C4-2B (cell line): Measurements from ENCODE around the gene SURF1.

ENCODE experiments used
- H3K27ac ChIP-seq: fragments of 450-650 bp; 2 replicates; pipeline ENCODE4 v1.5.1; 2017
- ZFX ChIP-seq: fragments of 450-650 bp; IDR thresholded peaks from 2 replicates; pipeline ENCODE4 v1.6.1; 2017
- TF ChIP-seq, protein P1 (sequence below): fragments of 450-650 bp; conservative IDR thresholded peaks from 2 replicates; pipeline ENCODE4 v1.5.1; 2017; ENCODE audit warnings: mild to moderate bottlenecking

The SURF1 gene

DNA sequence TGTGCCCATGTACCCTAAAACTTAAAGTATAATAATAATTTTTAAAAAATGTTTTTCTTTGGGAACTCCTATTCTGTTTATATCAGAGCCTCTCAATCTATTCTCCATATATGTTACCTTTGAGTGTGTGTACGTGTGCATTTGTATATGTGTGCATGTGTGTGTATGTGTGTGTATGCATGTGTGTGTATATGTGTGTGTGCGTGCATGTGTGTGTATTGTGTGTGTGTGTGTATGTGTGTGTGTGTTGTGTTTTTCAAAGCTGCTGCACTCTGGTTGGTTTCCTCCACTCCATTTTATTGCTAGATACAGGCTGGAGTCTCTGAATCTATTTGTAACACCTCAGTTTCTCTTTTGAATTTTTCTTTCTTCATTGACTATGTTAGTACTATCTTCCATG lies 40.3 kb downstream of the SURF1 start:
- no peak for TF ChIP-seq ZFX
- TF ChIP-seq, protein P1, sequence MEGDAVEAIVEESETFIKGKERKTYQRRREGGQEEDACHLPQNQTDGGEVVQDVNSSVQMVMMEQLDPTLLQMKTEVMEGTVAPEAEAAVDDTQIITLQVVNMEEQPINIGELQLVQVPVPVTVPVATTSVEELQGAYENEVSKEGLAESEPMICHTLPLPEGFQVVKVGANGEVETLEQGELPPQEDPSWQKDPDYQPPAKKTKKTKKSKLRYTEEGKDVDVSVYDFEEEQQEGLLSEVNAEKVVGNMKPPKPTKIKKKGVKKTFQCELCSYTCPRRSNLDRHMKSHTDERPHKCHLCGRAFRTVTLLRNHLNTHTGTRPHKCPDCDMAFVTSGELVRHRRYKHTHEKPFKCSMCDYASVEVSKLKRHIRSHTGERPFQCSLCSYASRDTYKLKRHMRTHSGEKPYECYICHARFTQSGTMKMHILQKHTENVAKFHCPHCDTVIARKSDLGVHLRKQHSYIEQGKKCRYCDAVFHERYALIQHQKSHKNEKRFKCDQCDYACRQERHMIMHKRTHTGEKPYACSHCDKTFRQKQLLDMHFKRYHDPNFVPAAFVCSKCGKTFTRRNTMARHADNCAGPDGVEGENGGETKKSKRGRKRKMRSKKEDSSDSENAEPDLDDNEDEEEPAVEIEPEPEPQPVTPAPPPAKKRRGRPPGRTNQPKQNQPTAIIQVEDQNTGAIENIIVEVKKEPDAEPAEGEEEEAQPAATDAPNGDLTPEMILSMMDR, result no peak
- H3K27ac ChIP-seq, result no peak overlapping the region

DNA sequence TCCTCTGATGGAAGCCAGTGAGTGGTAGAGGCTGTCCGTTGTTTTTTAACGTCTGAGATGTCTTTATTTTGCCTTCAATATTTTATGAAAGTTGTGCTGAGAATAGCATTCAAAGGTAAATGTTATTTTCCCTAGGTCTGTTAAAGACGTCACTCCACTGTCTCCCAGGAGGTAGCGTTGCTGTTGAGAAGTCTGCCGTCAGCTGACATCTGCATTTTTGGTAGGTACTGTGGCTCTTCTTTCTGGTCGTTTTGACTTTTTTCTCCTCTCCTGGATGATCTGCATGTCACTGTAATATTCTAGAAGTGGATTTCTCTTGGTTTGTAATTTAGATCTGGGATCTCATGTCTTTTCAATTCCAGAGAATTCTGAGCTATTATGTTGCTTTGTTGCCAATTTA lies 46.7 kb downstream of the SURF1 start:
- H3K27ac ChIP-seq, result no peak overlapping the region
- TF ChIP-seq, protein P1, result no peak
- no peak for TF ChIP-seq ZFX

DNA sequence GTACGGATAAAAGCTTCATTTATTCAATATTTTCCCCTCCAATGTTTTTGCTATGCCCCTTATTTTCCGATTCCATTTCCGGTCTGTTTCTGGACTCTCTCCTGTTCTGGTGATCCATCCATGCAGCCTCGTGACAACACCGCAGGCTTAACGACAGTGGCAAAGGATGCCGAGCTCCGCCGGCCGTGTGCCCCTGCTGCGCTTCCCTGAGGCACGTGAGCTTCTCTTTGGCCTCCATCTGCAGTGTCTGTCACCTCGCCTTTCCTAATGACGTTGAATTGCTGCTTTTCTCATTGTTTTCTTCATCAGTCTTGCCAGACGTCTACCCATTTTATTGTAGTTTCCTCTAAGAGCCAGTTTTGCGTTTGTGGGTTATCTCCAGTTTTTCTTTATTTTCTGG lies 49.0 kb downstream of the SURF1 start:
- TF ChIP-seq ZFX, result no peak
- TF ChIP-seq, protein P1, result no peak
- no peak overlapping the region for H3K27ac ChIP-seq

DNA sequence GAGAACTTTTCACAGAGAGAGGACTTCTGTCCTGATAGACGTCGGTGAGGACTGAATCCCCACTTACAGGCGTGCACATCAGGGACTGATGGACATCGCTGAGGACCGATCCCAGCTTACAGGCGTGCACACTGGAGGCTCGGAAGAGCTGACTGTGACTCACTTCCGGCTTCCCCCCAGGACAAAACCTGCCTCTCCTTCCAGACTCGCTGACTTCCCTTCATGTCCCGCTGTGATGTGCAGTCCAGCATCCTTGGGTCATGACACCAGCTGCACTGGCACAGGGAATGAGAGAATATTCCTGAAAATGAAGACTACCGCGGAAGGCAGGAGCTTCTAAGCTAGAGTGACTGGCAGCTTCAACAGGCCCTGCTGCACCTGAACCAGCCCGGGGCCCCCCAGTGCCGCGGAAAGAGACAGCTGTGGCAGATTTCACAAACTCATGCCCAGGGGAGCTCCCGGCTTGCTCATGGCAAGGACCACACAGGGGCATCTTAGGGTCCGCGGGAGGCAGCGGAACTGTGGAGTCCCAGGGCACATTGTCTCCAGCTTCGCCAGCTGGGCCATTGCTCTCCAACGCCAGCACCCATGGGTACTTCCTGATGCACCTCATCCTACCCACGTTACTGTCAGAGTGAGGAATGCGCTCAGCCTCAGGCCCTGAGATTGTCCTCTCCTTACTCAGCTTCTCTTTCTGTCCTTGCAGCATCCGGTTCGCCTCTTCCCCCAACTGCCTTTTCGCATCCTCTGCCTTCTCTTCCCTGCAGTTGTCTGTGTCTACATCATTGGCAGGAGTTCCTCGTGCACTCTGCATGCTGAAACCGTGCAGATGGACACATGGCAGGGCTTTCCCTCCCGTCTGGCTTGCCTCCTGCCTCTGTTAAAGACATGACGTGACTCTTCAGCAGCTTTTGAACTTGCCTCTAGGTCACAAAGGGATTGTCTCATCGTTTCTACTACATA lies 49.8 kb downstream of the SURF1 start:
- TF ChIP-seq, protein P1, result no peak
- no peak for TF ChIP-seq ZFX

DNA sequence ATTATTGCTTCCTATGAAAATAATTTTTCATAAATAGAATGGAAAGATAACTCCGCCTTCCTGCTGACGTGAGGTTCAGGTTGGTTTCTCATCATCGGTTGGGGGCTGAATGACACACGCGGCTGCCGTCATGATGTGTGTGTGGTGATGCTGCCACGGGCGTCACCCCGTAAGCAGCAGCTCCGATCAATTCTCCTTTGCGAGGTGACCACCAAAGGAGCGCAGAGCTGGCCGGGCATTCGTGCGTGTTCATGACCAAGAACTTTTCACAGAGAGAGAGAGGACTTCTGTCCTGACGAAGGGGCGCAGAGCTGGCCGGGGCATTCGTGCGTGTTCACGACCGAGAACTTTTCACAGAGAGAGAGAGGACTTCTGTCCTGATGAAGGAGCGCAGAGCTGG lies 50.6 kb downstream of the SURF1 start:
- no peak overlapping the region for H3K27ac ChIP-seq
- TF ChIP-seq, protein P1, result no peak
- no peak for TF ChIP-seq ZFX

More for the DNA sequence above, 49.8 kb downstream of the SURF1 start:
- H3K27ac ChIP-seq, result no peak overlapping the region

DNA sequence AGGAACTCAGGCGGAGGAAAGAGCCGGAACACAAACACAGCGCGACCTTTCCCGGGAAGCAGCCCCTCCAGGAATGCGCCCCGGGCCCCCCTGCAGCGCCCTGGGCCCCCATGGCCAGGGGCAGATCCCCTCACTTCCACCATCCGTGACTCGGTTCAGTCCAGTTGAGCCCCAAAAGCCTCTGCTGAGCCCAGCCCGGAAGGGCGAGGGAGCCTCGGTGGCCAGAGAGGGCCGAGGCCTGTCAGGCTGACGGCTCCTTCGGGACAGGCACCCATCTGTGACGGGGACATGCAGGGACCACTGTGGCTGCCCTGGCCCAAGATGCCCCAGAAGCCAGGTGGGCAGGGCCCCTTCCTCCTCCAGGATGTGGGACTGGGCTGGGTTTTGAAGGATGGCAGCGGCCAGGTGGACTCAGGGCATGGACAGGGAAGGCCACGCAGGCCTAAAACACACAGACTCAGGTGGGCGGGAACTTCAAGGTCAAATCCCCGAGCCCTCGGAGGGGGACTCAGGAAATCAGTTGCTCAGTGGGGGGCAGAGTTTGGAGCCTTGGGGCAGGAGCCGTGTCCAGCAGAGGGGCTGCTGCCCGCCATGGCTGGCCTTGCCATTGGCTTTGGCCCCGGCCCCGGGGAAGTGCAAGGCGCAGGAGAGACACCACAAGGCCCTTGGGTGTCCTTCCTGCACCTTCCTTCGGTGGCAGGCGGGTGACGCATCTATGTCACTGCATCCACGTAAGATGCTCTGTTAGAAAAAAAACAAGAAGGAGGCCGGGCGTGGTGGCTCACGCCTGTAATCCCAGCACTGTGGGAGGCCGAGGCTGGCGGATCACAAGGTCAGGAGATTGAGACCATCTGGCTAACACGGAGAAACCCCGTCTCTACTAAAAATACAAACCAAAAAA lies 51.6 kb downstream of the SURF1 start:
- TF ChIP-seq ZFX, result no peak
- TF ChIP-seq, protein P1, result no peak
- no peak overlapping the region for H3K27ac ChIP-seq

DNA sequence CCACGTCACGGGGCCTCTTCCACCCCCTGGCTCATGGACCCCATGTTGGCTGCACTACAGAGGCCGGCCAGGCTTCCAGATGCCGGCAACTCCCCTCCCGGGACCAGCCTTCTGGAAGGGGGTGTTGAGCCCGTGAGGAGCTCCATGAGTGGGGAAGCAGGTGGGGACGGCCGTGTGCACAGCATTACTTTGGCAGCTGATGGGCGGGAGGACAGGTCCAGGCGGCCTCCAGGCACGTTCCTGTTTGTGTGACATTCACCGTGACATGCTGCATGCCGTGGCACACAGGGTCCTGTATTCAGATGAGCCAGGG lies 52.2 kb downstream of the SURF1 start:
- H3K27ac ChIP-seq, result no peak overlapping the region
- TF ChIP-seq, protein P1, result no peak
- TF ChIP-seq ZFX, result no peak
